ENCODE data around the gene FASN. TPM values are rescaled to one million over a fixed set of nuclear protein-coding genes. Genes with fewer than 3 reads are reported as not detected.
A peak's percentile ranks its signal among the peaks of the same experiment; 100 is the strongest.

The FASN gene
- total RNA-seq, 4 donors from 2014 or later = 72.8 to 302 (median 143) TPM

DNA sequence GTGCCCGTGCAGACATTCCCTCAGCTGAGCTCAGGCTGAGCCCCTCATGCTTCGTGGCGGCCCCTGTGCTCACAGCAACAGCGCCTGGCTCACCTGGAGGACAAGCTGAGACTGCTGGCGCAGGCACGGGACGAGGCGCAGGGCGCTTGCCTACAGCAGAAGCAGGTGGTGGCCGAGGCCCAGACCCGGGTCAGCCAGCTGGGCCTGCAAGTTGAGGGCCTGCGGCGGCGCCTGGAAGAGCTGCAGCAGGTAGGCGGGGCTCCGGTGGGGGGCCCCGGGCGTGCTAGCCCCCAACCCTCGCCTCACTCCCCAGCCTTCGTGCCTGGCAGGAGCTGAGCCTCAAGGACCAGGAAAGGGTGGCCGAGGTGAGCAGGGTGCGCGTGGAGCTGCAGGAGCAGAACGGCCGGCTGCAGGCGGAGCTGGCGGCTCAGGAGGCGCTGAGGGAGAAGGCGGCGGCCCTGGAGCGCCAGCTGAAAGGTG lies 68.0 kb downstream of the FASN start:
- WGBS, 2 donors = 25 to 60% methylated on average over 1 to 4 of the region's 31 CpGs
- Histone ChIP-seq H3K36me3 (peaks cover 0 to 20% (median 0%) of the 10 kb centered on the region in 3 donors), H3K27ac (peak overlapping the region in 1 of 4 donors; percentile 80), H3K4me3 (peak overlapping the region in 2 of 4 donors; percentile 64 to 71), H3K4me1 (peaks cover 16 to 47% (median 19%) of the 10 kb centered on the region in 3 donors), H3K27me3 (peaks cover 0 to 7% (median 0%) of the 10 kb centered on the region in 4 donors), H3K9me3 (no peaks in the 10 kb centered on the region)
- intact Hi-C loops (cut with DNase I) = loop anchor here (2.0 kb wide), 1 partner anchor 123 kb away; no protein-coding TSS in a partner anchor
- DNase-seq = no peak
- TF ChIP-seq, protein P1, sequence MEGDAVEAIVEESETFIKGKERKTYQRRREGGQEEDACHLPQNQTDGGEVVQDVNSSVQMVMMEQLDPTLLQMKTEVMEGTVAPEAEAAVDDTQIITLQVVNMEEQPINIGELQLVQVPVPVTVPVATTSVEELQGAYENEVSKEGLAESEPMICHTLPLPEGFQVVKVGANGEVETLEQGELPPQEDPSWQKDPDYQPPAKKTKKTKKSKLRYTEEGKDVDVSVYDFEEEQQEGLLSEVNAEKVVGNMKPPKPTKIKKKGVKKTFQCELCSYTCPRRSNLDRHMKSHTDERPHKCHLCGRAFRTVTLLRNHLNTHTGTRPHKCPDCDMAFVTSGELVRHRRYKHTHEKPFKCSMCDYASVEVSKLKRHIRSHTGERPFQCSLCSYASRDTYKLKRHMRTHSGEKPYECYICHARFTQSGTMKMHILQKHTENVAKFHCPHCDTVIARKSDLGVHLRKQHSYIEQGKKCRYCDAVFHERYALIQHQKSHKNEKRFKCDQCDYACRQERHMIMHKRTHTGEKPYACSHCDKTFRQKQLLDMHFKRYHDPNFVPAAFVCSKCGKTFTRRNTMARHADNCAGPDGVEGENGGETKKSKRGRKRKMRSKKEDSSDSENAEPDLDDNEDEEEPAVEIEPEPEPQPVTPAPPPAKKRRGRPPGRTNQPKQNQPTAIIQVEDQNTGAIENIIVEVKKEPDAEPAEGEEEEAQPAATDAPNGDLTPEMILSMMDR (IDR thresholded peaks at IDR 0.05) = no peak
- TF ChIP-seq POLR2A (IDR thresholded peaks at IDR 0.05) = no peak

DNA sequence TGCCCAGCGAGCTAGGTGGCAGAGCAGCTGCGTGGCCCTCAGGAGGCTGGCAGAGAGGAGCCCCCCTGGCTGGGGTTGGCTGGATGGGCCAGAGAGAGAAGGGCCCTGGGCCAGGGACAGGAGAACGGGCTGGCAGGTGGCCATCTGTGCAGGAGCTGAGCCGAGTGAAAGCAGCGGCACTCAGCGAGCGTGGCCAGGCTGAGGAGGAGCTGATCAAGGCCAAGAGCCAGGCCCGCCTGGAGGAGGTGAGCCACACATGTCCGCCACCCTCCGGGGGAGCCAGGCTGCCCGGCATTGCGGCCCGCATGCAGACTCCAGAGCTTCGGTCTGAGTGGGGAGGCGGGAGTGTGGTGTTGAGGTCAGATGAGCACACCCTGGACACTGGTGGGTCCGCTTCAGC lies 68.6 kb downstream of the FASN start:
- TF ChIP-seq POLR2A (IDR thresholded peaks at IDR 0.05) = no peak
- TF ChIP-seq, protein P1 (IDR thresholded peaks at IDR 0.05) = no peak
- no peak for DNase-seq
- Histone ChIP-seq H3K27me3 (peaks cover 0 to 7% (median 0%) of the 10 kb centered on the region in 4 donors), H3K36me3 (peaks cover 0 to 14% (median 0%) of the 10 kb centered on the region in 3 donors), H3K4me1 (peaks cover 16 to 52% (median 20%) of the 10 kb centered on the region in 3 donors), H3K4me3 (no peak overlapping the region), H3K27ac (no peak overlapping the region), H3K9me3 (no peaks in the 10 kb centered on the region)
- WGBS, 2 donors = 92 to 93% methylated on average over 5 of the region's 16 CpGs
- intact Hi-C loops (cut with DNase I) = no loop called here

DNA sequence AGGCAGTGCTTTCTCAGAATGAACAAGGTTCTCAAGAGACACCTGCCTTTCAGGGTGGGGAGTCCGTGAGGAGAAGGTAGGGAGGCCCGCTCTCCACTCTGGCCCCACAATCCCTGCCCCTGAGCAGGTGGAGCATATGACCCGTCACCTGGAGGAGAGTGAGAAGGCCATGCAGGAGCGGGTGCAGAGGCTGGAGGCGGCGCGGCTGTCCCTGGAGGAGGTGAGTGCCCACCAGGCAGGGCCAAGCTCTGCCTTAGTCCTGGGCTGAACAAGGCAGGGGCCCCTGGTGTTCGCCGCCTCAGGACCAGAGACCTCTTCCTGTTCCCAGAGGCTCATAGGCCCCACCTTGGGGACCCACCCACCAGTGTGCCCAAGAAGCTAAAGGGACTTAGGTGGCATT lies 69.1 kb downstream of the FASN start:
- TF ChIP-seq POLR2A (IDR thresholded peaks at IDR 0.05) = no peak
- TF ChIP-seq, protein P1 (IDR thresholded peaks at IDR 0.05) = no peak
- WGBS, 2 donors = 89 to 97% methylated on average over 3 to 4 of the region's 9 CpGs
- Histone ChIP-seq H3K9me3 (no peaks in the 10 kb centered on the region), H3K4me3 (no peak overlapping the region), H3K27ac (no peak overlapping the region), H3K27me3 (peaks cover 0 to 7% (median 0%) of the 10 kb centered on the region in 4 donors), H3K36me3 (peaks cover 0 to 13% (median 0%) of the 10 kb centered on the region in 3 donors), H3K4me1 (peaks cover 20 to 52% (median 25%) of the 10 kb centered on the region in 3 donors)
- DNase-seq = no peak
- intact Hi-C loops (cut with DNase I) = no loop called here

Other genes with a start within 250 kb of the FASN start
- 1,000 to 10,000 TPM in 3 of 4 donors, 100 to 1,000 TPM in 1; 459 to 2,191 (median 1,569) TPM for gene P4HB, start 237.7 kb downstream of the FASN start, total RNA-seq
- gene ARHGDIA, start 226.9 kb downstream of the FASN start, total RNA-seq = 100 to 1,000 TPM; 166 to 239 (median 176) TPM
- 100 to 1,000 TPM in 2 of 4 donors, 10 to 100 TPM in 2; 75.3 to 133 (median 95.0) TPM for gene ALYREF, start 206.7 kb downstream of the FASN start, total RNA-seq
- 100 to 1,000 TPM in 3 of 4 donors, 10 to 100 TPM in 1; 92.9 to 133 (median 104) TPM for gene ANAPC11, start 206.5 kb downstream of the FASN start, total RNA-seq
- gene NPB, start 196.0 kb downstream of the FASN start, total RNA-seq = 1 to 10 TPM in 3 of 4 donors, under 1 TPM in 1; 0.53 to 7.4 (median 1.5) TPM
- 10 to 100 TPM; 18.6 to 38.5 (median 34.6) TPM for gene PCYT2, start 186.8 kb downstream of the FASN start, total RNA-seq
- 10 to 100 TPM; 52.6 to 81.0 (median 60.7) TPM for gene SIRT7, start 180.1 kb downstream of the FASN start, total RNA-seq
- 10 to 100 TPM in 3 of 4 donors, 1 to 10 TPM in 1; 10.0 to 26.6 (median 23.5) TPM for gene MAFG, start 170.5 kb downstream of the FASN start, total RNA-seq
- 10 to 100 TPM; 14.0 to 24.3 (median 17.4) TPM for gene PYCR1, start 160.9 kb downstream of the FASN start, total RNA-seq
- not detected for gene MYADML2, start 151.0 kb downstream of the FASN start, total RNA-seq
- under 1 TPM in 3 of 4 donors, not detected in 1; 0.11 to 0.94 (median 0.19) TPM for gene NOTUM, start 137.0 kb downstream of the FASN start, total RNA-seq
- gene ASPSCR1, start 120.6 kb downstream of the FASN start, total RNA-seq = 10 to 100 TPM; 10.1 to 21.0 (median 17.1) TPM
- 100 to 1,000 TPM in 2 of 4 donors, 10 to 100 TPM in 2; 52.1 to 144 (median 106) TPM for gene CENPX, start 75.4 kb downstream of the FASN start, total RNA-seq
- 10 to 100 TPM in 3 of 4 donors, 1 to 10 TPM in 1; 9.7 to 21.2 (median 18.3) TPM for gene LRRC45, start 74.9 kb downstream of the FASN start, total RNA-seq
- 10 to 100 TPM in 1 of 4 donors, 1 to 10 TPM in 3; 4.9 to 10.4 (median 7.0) TPM for gene RAC3, start 66.6 kb downstream of the FASN start, total RNA-seq
- gene DCXR, start 60.5 kb downstream of the FASN start, total RNA-seq = 100 to 1,000 TPM in 3 of 4 donors, 10 to 100 TPM in 1; 89.1 to 162 (median 135) TPM
- gene RFNG, start 46.4 kb downstream of the FASN start, total RNA-seq = 10 to 100 TPM; 24.9 to 38.1 (median 31.2) TPM
- 10 to 100 TPM; 62.8 to 76.9 (median 69.5) TPM for gene GPS1, start 46.3 kb downstream of the FASN start, total RNA-seq
- 100 to 1,000 TPM in 3 of 4 donors, 10 to 100 TPM in 1; 53.3 to 125 (median 105) TPM for gene DUS1L, start 32.4 kb downstream of the FASN start, total RNA-seq
- gene CCDC57, start 114.6 kb upstream of the FASN start, total RNA-seq = 10 to 100 TPM in 2 of 4 donors, 1 to 10 TPM in 2; 7.9 to 22.1 (median 9.8) TPM
- 10 to 100 TPM; 18.8 to 32.9 (median 21.7) TPM for gene SLC16A3, start 130.8 kb upstream of the FASN start, total RNA-seq
- 100 to 1,000 TPM in 1 of 4 donors, 10 to 100 TPM in 3; 24.6 to 102 (median 57.1) TPM for gene CSNK1D, start 175.5 kb upstream of the FASN start, total RNA-seq
- 1 to 10 TPM; 3.0 to 4.4 (median 4.1) TPM for gene CD7, start 219.4 kb upstream of the FASN start, total RNA-seq
- gene SECTM1, start 235.5 kb upstream of the FASN start, total RNA-seq = 10 to 100 TPM in 1 of 4 donors, 1 to 10 TPM in 3; 4.3 to 19.5 (median 6.5) TPM